ENCODE results near the gene SNAPC1.

- TF ChIP-seq, protein P1, sequence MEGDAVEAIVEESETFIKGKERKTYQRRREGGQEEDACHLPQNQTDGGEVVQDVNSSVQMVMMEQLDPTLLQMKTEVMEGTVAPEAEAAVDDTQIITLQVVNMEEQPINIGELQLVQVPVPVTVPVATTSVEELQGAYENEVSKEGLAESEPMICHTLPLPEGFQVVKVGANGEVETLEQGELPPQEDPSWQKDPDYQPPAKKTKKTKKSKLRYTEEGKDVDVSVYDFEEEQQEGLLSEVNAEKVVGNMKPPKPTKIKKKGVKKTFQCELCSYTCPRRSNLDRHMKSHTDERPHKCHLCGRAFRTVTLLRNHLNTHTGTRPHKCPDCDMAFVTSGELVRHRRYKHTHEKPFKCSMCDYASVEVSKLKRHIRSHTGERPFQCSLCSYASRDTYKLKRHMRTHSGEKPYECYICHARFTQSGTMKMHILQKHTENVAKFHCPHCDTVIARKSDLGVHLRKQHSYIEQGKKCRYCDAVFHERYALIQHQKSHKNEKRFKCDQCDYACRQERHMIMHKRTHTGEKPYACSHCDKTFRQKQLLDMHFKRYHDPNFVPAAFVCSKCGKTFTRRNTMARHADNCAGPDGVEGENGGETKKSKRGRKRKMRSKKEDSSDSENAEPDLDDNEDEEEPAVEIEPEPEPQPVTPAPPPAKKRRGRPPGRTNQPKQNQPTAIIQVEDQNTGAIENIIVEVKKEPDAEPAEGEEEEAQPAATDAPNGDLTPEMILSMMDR (IDR thresholded peaks at IDR 0.05; ENCODE audit: extremely low read depth in 1 of 2, insufficient read depth in 1 of 2, low read depth in 1 of 2, low read length in 2 of 2): no peak
- TF ChIP-seq POLR2A (IDR thresholded peaks at IDR 0.05; ENCODE audit: low read depth, low read length) (no peak), EZH2 (IDR thresholded peaks at IDR 0.05; ENCODE audit: borderline replicate concordance, low read depth, low read length, severe bottlenecking) (no peak), JUN (IDR thresholded peaks at IDR 0.05; ENCODE audit: borderline replicate concordance, insufficient read depth, insufficient read length, low read depth) (no peak), POLR2AphosphoS5 (IDR thresholded peaks at IDR 0.05; ENCODE audit: insufficient read depth, low read depth, low read length) (no peak), FOS (IDR thresholded peaks at IDR 0.05; ENCODE audit: borderline replicate concordance, insufficient read depth, low read length) (no peak), MYC (IDR thresholded peaks at IDR 0.05; ENCODE audit: low read depth, low read length) (no peak), GATA2 (IDR thresholded peaks at IDR 0.05; ENCODE audit: insufficient read depth, insufficient read length, low read depth, low read length) (no peak)
- TF ChIP-seq, protein P2, sequence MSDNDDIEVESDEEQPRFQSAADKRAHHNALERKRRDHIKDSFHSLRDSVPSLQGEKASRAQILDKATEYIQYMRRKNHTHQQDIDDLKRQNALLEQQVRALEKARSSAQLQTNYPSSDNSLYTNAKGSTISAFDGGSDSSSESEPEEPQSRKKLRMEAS (IDR thresholded peaks at IDR 0.05; ENCODE audit: insufficient read depth, insufficient read length): no peak
These were observed 12.6 kb downstream of the SNAPC1 start for GRCh38 chr14:61774861-61775260.

Data from endothelial cell of umbilical vein (primary cell).